Mesenchymal stem cell (in vitro differentiated cells and primary cell): Measurements from ENCODE around the gene CPS1.

Experiments used
- DNase-seq: peaks from one replicate; pipeline ENCODE4 v3.0.0-alpha.2; 2013
- H2AFZ ChIP-seq: one replicate; pipeline ENCODE4 v1.6.1; 2013; ENCODE audit warnings: low read depth, mild to moderate bottlenecking, control low read depth, inconsistent platforms, low read length, moderate library complexity
- H2AK5ac ChIP-seq: 2 replicates; pipeline ENCODE4 v1.6.1; 2013; ENCODE audit warnings: low read length, moderate library complexity, mild to moderate bottlenecking, inconsistent platforms; ENCODE audit not compliant: severe bottlenecking
- H2BK120ac ChIP-seq: one replicate; pipeline ENCODE4 v1.6.1; 2013; ENCODE audit warnings: low read depth, mild to moderate bottlenecking, inconsistent platforms, low read length, moderate library complexity
- H2BK12ac ChIP-seq, 2 experiments: one replicate each; pipeline ENCODE4 v1.6.1; 2013; ENCODE audit warnings: inconsistent platforms in 2 of 2, low read length in 2 of 2, mild to moderate bottlenecking in 2 of 2, moderate library complexity in 2 of 2, control low read depth in 1 of 2
- H2BK15ac ChIP-seq: one replicate; pipeline ENCODE4 v1.6.1; 2013; ENCODE audit warnings: mild to moderate bottlenecking, low read depth, inconsistent platforms; ENCODE audit not compliant: poor library complexity, severe bottlenecking
- H2BK5ac ChIP-seq: 2 replicates; pipeline ENCODE4 v1.6.1; 2013; ENCODE audit warnings: low read depth, mild to moderate bottlenecking, low read length, control low read depth, inconsistent platforms; ENCODE audit not compliant: poor library complexity, severe bottlenecking
- H3K14ac ChIP-seq, 2 experiments: one replicate each; pipeline ENCODE4 v1.6.1; 2013; ENCODE audit warnings: inconsistent platforms in 2 of 2, low read length in 2 of 2, control low read depth in 1 of 2, mild to moderate bottlenecking in 1 of 2, moderate library complexity in 1 of 2
- H3K18ac ChIP-seq, 2 experiments: one replicate each; pipeline ENCODE4 v1.6.1; 2013; ENCODE audit warnings: inconsistent platforms in 2 of 2, low read length in 2 of 2, control low read depth in 1 of 2, low read depth in 1 of 2, mild to moderate bottlenecking in 1 of 2
- H3K23ac ChIP-seq, 2 experiments: one replicate each; pipeline ENCODE4 v1.6.1; 2013; ENCODE audit warnings: inconsistent platforms in 2 of 2, low read length in 2 of 2, mild to moderate bottlenecking in 2 of 2, moderate library complexity in 2 of 2, control low read depth in 1 of 2
- H3K27ac ChIP-seq: 2 replicates; pipeline ENCODE4 v1.5.1; 2013; ENCODE audit warnings: mild to moderate bottlenecking, moderate library complexity, low read length, control low read depth, inconsistent platforms; ENCODE audit not compliant: poor library complexity, severe bottlenecking
- H3K27me3 ChIP-seq, 2 experiments: 2 replicates each; pipeline versions ENCODE4 v1.6.1 to v1.7.0; 2013; ENCODE audit warnings: low read length in 2 of 2, mild to moderate bottlenecking in 2 of 2, moderate library complexity in 2 of 2, control low read depth in 1 of 2, inconsistent platforms in 1 of 2; ENCODE audit not compliant: control insufficient read depth in 1 of 2, insufficient read depth in 1 of 2
- H3K36me3 ChIP-seq, 2 experiments: 2 replicates each; pipeline versions ENCODE4 v1.6.1 to v1.7.0; 2013; ENCODE audit warnings: low read length in 2 of 2, control low read depth in 1 of 2, inconsistent platforms in 1 of 2, low read depth in 1 of 2, mild to moderate bottlenecking in 1 of 2; ENCODE audit not compliant: insufficient read depth in 2 of 2, control insufficient read depth in 1 of 2
- H3K4ac ChIP-seq, 2 experiments: one replicate each; pipeline ENCODE4 v1.6.1; 2013; ENCODE audit warnings: inconsistent platforms in 2 of 2, low read length in 2 of 2, mild to moderate bottlenecking in 2 of 2, moderate library complexity in 2 of 2, control low read depth in 1 of 2, low read depth in 1 of 2
- H3K4me1 ChIP-seq: 2 replicates; pipeline ENCODE4 v1.6.1; 2013; ENCODE audit warnings: low read depth, low read length, control low read depth; ENCODE audit not compliant: control insufficient read depth, insufficient read depth
- H3K4me2 ChIP-seq: 2 replicates; pipeline ENCODE4 v1.6.1; 2013; ENCODE audit warnings: low read length, mild to moderate bottlenecking, inconsistent platforms; ENCODE audit not compliant: poor library complexity, severe bottlenecking
- H3K4me3 ChIP-seq, 2 experiments: 2 replicates each; pipeline versions ENCODE4 v1.5.1 to v1.7.0; 2013; ENCODE audit warnings: low read length in 2 of 2, mild to moderate bottlenecking in 2 of 2, control low read depth in 1 of 2, low read depth in 1 of 2; ENCODE audit not compliant: insufficient read depth in 1 of 2
- H3K79me1 ChIP-seq: replicated peaks from 2 replicates; pipeline ENCODE4 v1.6.1; 2013; ENCODE audit warnings: mild to moderate bottlenecking, control low read depth, low read length, inconsistent platforms; ENCODE audit not compliant: poor library complexity, severe bottlenecking
- H3K9ac ChIP-seq: 2 replicates; pipeline ENCODE4 v1.7.0; 2013; ENCODE audit warnings: mild to moderate bottlenecking, low read length, moderate library complexity
- H3K9me3 ChIP-seq: 2 replicates; pipeline ENCODE4 v1.7.0; 2013; ENCODE audit warnings: mild to moderate bottlenecking, low read length; ENCODE audit not compliant: control insufficient read depth
- H4K8ac ChIP-seq: one replicate; pipeline ENCODE4 v1.6.1; 2013; ENCODE audit warnings: inconsistent platforms, mild to moderate bottlenecking, low read length, moderate library complexity
- H4K91ac ChIP-seq: one replicate; pipeline ENCODE4 v1.6.1; 2013; ENCODE audit warnings: mild to moderate bottlenecking, low read length, inconsistent platforms
- WGBS: methylation state at CpG from one replicate; pipeline ENCODE4 v1.1.7; 2013; ENCODE audit warnings: mixed read lengths; 5-methylcytosine and 5-hydroxymethylcytosine counted together

CPS1 gene

DNA sequence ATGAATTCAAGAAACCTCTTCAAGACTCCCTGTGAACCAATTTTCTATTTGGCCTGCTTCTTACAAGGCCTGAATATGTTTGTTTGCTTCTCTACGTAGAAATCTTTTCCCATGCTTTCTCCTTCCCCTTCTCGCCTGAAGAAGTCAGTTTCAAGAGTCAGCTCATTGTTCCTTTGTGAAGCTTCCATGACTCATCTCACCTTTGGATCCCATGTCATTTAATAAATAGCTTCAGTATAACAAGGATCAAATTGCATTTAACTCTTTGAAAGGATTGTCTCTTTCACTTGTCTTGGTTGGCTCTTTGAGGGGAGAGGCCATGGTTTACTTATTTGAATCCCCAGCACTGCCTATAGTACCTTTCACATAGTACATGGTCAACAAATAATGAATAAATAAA, 28.4 kb downstream of the CPS1 start:
- Histone ChIP-seq H3K27ac (peak overlapping the region; percentile 72), H2AFZ (no peak overlapping the region), H2BK120ac (no peak overlapping the region), H4K8ac (no peak overlapping the region), H2BK12ac (no peak overlapping the region), H2BK15ac (no peak overlapping the region), H3K79me1 (no peaks in the 10 kb centered on the region), H3K4me2 (peak overlapping the region; percentile 47), H3K4ac (no peak overlapping the region), H3K4me1 (no peaks in the 10 kb centered on the region), H2AK5ac (no peak overlapping the region), H4K91ac (no peak overlapping the region), H3K23ac (no peak overlapping the region), H2BK5ac (no peak overlapping the region), H3K4me3 (no peak overlapping the region), H3K9me3 (no peaks in the 10 kb centered on the region), H3K27me3 (no peaks in the 10 kb centered on the region), H3K9ac (no peak overlapping the region), H3K14ac (no peak overlapping the region), H3K18ac (no peak overlapping the region), H3K36me3 (no peaks in the 10 kb centered on the region)
- WGBS, result 70% methylated on average over 2 of the region's 2 CpGs
- peak; percentile 6 for DNase-seq

DNA sequence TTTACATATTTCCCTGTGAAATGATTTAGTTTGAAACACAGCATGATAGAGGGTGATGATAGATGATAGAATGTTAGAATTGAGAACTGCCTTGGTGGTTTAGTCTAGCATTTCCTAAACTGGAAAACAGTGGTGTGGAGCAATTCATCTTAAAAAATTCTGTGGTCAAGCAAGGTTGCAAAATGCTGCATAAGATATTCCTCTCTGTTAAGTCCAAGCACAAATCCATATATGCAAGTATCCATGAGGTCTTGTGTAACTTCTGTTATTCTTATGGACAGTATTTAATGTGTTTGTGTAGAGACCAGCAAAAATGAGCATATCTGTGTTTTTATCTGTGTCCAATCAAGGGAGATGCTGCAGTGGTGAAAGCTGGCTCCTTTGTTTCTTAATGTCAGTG, 30.0 kb downstream of the CPS1 start:
- no peak overlapping the region for H4K8ac ChIP-seq
- no peak overlapping the region for H2AFZ ChIP-seq
- no peak overlapping the region for H2AK5ac ChIP-seq
- no peak overlapping the region for H2BK12ac ChIP-seq
- H3K9ac ChIP-seq, result no peak overlapping the region
- peak; percentile 22 for DNase-seq
- H3K27ac ChIP-seq, result no peak overlapping the region
- no peak overlapping the region for H3K14ac ChIP-seq
- no peaks in the 10 kb centered on the region for H3K4me1 ChIP-seq
- H3K4me2 ChIP-seq, result no peak overlapping the region
- no peaks in the 10 kb centered on the region for H3K27me3 ChIP-seq
- no peak overlapping the region for H2BK5ac ChIP-seq
- no peak overlapping the region for H4K91ac ChIP-seq
- H3K9me3 ChIP-seq, result no peaks in the 10 kb centered on the region
- H3K4me3 ChIP-seq, result no peak overlapping the region
- no peaks in the 10 kb centered on the region for H3K36me3 ChIP-seq
- H2BK120ac ChIP-seq, result no peak overlapping the region
- H3K18ac ChIP-seq, result no peak overlapping the region
- H3K4ac ChIP-seq, result no peak overlapping the region
- H3K23ac ChIP-seq, result no peak overlapping the region
- no peak overlapping the region for H2BK15ac ChIP-seq
- no peaks in the 10 kb centered on the region for H3K79me1 ChIP-seq

- H3K9me3 ChIP-seq, result no peaks in the 10 kb centered on the region
- H3K4me3 ChIP-seq, result no peak overlapping the region
- H2AK5ac ChIP-seq, result no peak overlapping the region
- no peak overlapping the region for H3K14ac ChIP-seq
- H2BK15ac ChIP-seq, result no peak overlapping the region
- no peaks in the 10 kb centered on the region for H3K36me3 ChIP-seq
- no peak overlapping the region for H2BK120ac ChIP-seq
- no peak overlapping the region for H3K23ac ChIP-seq
- no peak overlapping the region for H3K4ac ChIP-seq
- no CpG with 5 or more reads among the region's 2 CpGs for WGBS
- H3K79me1 ChIP-seq, result no peaks in the 10 kb centered on the region
- H2BK5ac ChIP-seq, result no peak overlapping the region
- no peak overlapping the region for H3K18ac ChIP-seq
- no peak overlapping the region for H4K8ac ChIP-seq
- no peaks in the 10 kb centered on the region for H3K4me1 ChIP-seq
- H4K91ac ChIP-seq, result no peak overlapping the region
- H2AFZ ChIP-seq, result no peak overlapping the region
- no peak overlapping the region for H3K27ac ChIP-seq
- H2BK12ac ChIP-seq, result no peak overlapping the region
- no peak overlapping the region for H3K4me2 ChIP-seq
- no peak overlapping the region for H3K9ac ChIP-seq
- H3K27me3 ChIP-seq, result no peaks in the 10 kb centered on the region
- no peak for DNase-seq
These were observed 35.3 kb downstream of the CPS1 start for GRCh38 chr2:210591663-210592062.

- WGBS, result 94% methylated on average over 3 of the region's 4 CpGs
- no peak for DNase-seq
- Histone ChIP-seq H3K4me3 (no peak overlapping the region), H3K79me1 (no peaks in the 10 kb centered on the region), H4K91ac (no peak overlapping the region), H3K27ac (no peak overlapping the region), H2AFZ (no peak overlapping the region), H3K4ac (no peak overlapping the region), H3K27me3 (no peaks in the 10 kb centered on the region), H2BK15ac (no peak overlapping the region), H3K23ac (no peak overlapping the region), H3K4me2 (no peak overlapping the region), H3K18ac (no peak overlapping the region), H3K9ac (no peak overlapping the region), H4K8ac (no peak overlapping the region), H3K4me1 (no peaks in the 10 kb centered on the region), H2BK120ac (no peak overlapping the region), H3K14ac (no peak overlapping the region), H2AK5ac (no peak overlapping the region), H2BK5ac (no peak overlapping the region), H3K36me3 (no peaks in the 10 kb centered on the region), H2BK12ac (no peak overlapping the region), H3K9me3 (peaks cover 2% of the 10 kb centered on the region)
These were observed 36.3 kb downstream of the CPS1 start for GRCh38 chr2:210592726-210593125.
